IPS-18a (cell line): ENCODE results near the gene FHIT.

Experiments used
- H3K27ac ChIP-seq: one replicate; pipeline ENCODE4 v1.5.1; 2013; ENCODE audit warnings: low read length
- H3K27me3 ChIP-seq: one replicate; pipeline ENCODE4 v1.6.1; 2013; ENCODE audit warnings: mild to moderate bottlenecking, low read length; ENCODE audit not compliant: control insufficient read depth, insufficient read depth
- H3K36me3 ChIP-seq: one replicate; pipeline ENCODE4 v1.6.1; 2013; ENCODE audit warnings: low read depth, low read length; ENCODE audit not compliant: control insufficient read depth
- H3K4me1 ChIP-seq: one replicate; pipeline ENCODE4 v1.6.1; 2013; ENCODE audit warnings: low read depth, low read length; ENCODE audit not compliant: control insufficient read depth
- H3K4me3 ChIP-seq: one replicate; pipeline ENCODE4 v1.5.1; 2013; ENCODE audit warnings: low read length
- H3K9ac ChIP-seq: one replicate; pipeline ENCODE4 v1.6.1; 2013; ENCODE audit warnings: mild to moderate bottlenecking, low read length, moderate library complexity
- H3K9me3 ChIP-seq: one replicate; pipeline ENCODE4 v1.6.1; 2013; ENCODE audit warnings: low read depth, low read length; ENCODE audit not compliant: control insufficient read depth

Gene FHIT

GRCh38 chr3:60289341-60290121, 961.7 kb downstream of the FHIT start:
- H3K4me1 ChIP-seq, result no peaks in the 10 kb centered on the region
- H3K36me3 ChIP-seq, result no peaks in the 10 kb centered on the region
- no peak overlapping the region for H3K9ac ChIP-seq
- H3K27me3 ChIP-seq, result no peaks in the 10 kb centered on the region
- no peak overlapping the region for H3K4me3 ChIP-seq
- H3K27ac ChIP-seq, result no peak overlapping the region
- no peaks in the 10 kb centered on the region for H3K9me3 ChIP-seq

GRCh38 chr3:60282866-60283265, 968.4 kb downstream of the FHIT start:
- no peak overlapping the region for H3K27ac ChIP-seq
- H3K9me3 ChIP-seq, result no peaks in the 10 kb centered on the region
- H3K4me1 ChIP-seq, result no peaks in the 10 kb centered on the region
- H3K36me3 ChIP-seq, result no peaks in the 10 kb centered on the region
- H3K4me3 ChIP-seq, result no peak overlapping the region
- no peak overlapping the region for H3K9ac ChIP-seq
- H3K27me3 ChIP-seq, result no peaks in the 10 kb centered on the region

GRCh38 chr3:60281970-60282369, 969.3 kb downstream of the FHIT start:
- Histone ChIP-seq H3K27ac (no peak overlapping the region), H3K9me3 (no peaks in the 10 kb centered on the region), H3K4me3 (no peak overlapping the region), H3K4me1 (no peaks in the 10 kb centered on the region), H3K9ac (no peak overlapping the region), H3K36me3 (no peaks in the 10 kb centered on the region), H3K27me3 (no peaks in the 10 kb centered on the region)

GRCh38 chr3:60277361-60277800, 973.9 kb downstream of the FHIT start:
- H3K36me3 ChIP-seq, result no peaks in the 10 kb centered on the region
- no peak overlapping the region for H3K27ac ChIP-seq
- H3K4me1 ChIP-seq, result no peaks in the 10 kb centered on the region
- H3K4me3 ChIP-seq, result no peak overlapping the region
- no peak overlapping the region for H3K9ac ChIP-seq
- no peaks in the 10 kb centered on the region for H3K9me3 ChIP-seq
- no peaks in the 10 kb centered on the region for H3K27me3 ChIP-seq

DNA sequence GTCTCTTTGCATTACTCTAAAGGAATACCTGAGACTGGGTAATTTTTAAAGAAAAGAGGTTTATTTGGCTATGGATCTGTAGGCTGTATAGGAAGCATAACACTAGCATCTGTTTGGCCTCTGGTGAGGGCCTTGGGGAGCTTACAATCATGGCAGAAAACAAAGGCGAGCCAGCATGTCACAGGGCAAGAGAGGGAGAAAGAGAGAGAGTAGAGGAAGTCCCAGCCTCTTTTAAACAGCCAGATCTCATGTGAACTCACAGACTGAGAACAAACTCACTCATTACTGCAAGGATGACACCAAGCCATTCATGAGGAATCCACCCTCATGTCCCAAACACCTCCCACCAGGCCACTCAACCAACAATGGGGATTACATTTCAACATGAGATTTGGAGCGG, 974.6 kb downstream of the FHIT start:
- H3K4me3 ChIP-seq, result no peak overlapping the region
- H3K9me3 ChIP-seq, result no peaks in the 10 kb centered on the region
- no peaks in the 10 kb centered on the region for H3K27me3 ChIP-seq
- no peaks in the 10 kb centered on the region for H3K36me3 ChIP-seq
- no peaks in the 10 kb centered on the region for H3K4me1 ChIP-seq
- no peak overlapping the region for H3K27ac ChIP-seq
- H3K9ac ChIP-seq, result no peak overlapping the region

GRCh38 chr3:60274646-60275045, 976.6 kb downstream of the FHIT start:
- no peak overlapping the region for H3K9ac ChIP-seq
- H3K4me3 ChIP-seq, result no peak overlapping the region
- no peaks in the 10 kb centered on the region for H3K9me3 ChIP-seq
- H3K36me3 ChIP-seq, result no peaks in the 10 kb centered on the region
- H3K27ac ChIP-seq, result no peak overlapping the region
- no peaks in the 10 kb centered on the region for H3K27me3 ChIP-seq
- H3K4me1 ChIP-seq, result no peaks in the 10 kb centered on the region

GRCh38 chr3:60274098-60274497, 977.2 kb downstream of the FHIT start:
- H3K27ac ChIP-seq, result no peak overlapping the region
- no peaks in the 10 kb centered on the region for H3K36me3 ChIP-seq
- no peaks in the 10 kb centered on the region for H3K4me1 ChIP-seq
- H3K9ac ChIP-seq, result no peak overlapping the region
- H3K9me3 ChIP-seq, result no peaks in the 10 kb centered on the region
- no peaks in the 10 kb centered on the region for H3K27me3 ChIP-seq
- no peak overlapping the region for H3K4me3 ChIP-seq

GRCh38 chr3:60269829-60270266, 981.4 kb downstream of the FHIT start:
- Histone ChIP-seq H3K27me3 (no peaks in the 10 kb centered on the region), H3K36me3 (no peaks in the 10 kb centered on the region), H3K27ac (no peak overlapping the region), H3K4me1 (no peaks in the 10 kb centered on the region), H3K4me3 (no peak overlapping the region), H3K9ac (no peak overlapping the region), H3K9me3 (no peaks in the 10 kb centered on the region)

GRCh38 chr3:60269377-60269776, 981.9 kb downstream of the FHIT start:
- H3K4me3 ChIP-seq, result no peak overlapping the region
- H3K27ac ChIP-seq, result no peak overlapping the region
- H3K36me3 ChIP-seq, result no peaks in the 10 kb centered on the region
- H3K4me1 ChIP-seq, result no peaks in the 10 kb centered on the region
- H3K9me3 ChIP-seq, result no peaks in the 10 kb centered on the region
- H3K27me3 ChIP-seq, result no peaks in the 10 kb centered on the region
- H3K9ac ChIP-seq, result no peak overlapping the region

- Histone ChIP-seq H3K9me3 (no peaks in the 10 kb centered on the region), H3K4me1 (no peaks in the 10 kb centered on the region), H3K27me3 (no peaks in the 10 kb centered on the region), H3K36me3 (no peaks in the 10 kb centered on the region), H3K4me3 (no peak overlapping the region), H3K9ac (no peak overlapping the region), H3K27ac (no peak overlapping the region)
Measured at GRCh38 chr3:60268123-60268522, 983.1 kb downstream of the FHIT start.

DNA sequence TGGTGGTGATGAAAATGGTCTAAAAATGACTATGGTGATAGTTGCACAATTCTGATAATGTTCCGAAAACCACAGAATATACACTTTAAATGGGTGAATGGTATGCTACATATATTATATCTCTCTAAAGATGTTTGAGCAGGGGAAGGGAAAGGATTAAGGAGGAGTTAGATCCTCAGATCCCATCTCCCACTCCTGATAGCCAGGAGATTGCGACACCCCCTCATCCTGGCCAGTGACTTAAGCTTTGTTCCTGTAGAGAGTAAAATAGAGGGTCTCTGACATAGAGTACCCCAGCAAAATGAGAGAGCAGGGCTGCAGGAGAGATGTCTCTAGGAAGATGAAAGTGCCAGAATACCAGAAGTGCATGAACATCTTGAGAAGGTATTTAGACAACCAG, 984.8 kb downstream of the FHIT start:
- H3K4me3 ChIP-seq, result no peak overlapping the region
- H3K36me3 ChIP-seq, result no peaks in the 10 kb centered on the region
- no peaks in the 10 kb centered on the region for H3K4me1 ChIP-seq
- H3K27ac ChIP-seq, result no peak overlapping the region
- H3K27me3 ChIP-seq, result no peaks in the 10 kb centered on the region
- no peaks in the 10 kb centered on the region for H3K9me3 ChIP-seq
- H3K9ac ChIP-seq, result no peak overlapping the region

GRCh38 chr3:60263191-60263590, 988.1 kb downstream of the FHIT start:
- H3K27me3 ChIP-seq, result no peaks in the 10 kb centered on the region
- H3K9ac ChIP-seq, result no peak overlapping the region

More at GRCh38 chr3:60263191-60263590, 988.1 kb downstream of the FHIT start:
- Histone ChIP-seq H3K27ac (no peak overlapping the region), H3K36me3 (no peaks in the 10 kb centered on the region), H3K9me3 (no peaks in the 10 kb centered on the region), H3K4me3 (no peak overlapping the region), H3K4me1 (no peaks in the 10 kb centered on the region)
